IPS-18c (cell line): ENCODE data around the gene PA2G4.
A peak's percentile ranks its signal among the peaks of the same experiment; 100 is the strongest.

Experiments
- H3K4me3 ChIP-seq: 2 replicates; pipeline ENCODE4 v1.7.0; 2013; ENCODE audit warnings: low read depth, mild to moderate bottlenecking, low read length, moderate library complexity; ENCODE audit not compliant: insufficient read depth
- H3K9me3 ChIP-seq: one replicate; pipeline ENCODE4 v1.6.1; 2013; ENCODE audit warnings: mild to moderate bottlenecking, low read length, moderate library complexity; ENCODE audit not compliant: control insufficient read depth, insufficient read depth

PA2G4 gene

DNA sequence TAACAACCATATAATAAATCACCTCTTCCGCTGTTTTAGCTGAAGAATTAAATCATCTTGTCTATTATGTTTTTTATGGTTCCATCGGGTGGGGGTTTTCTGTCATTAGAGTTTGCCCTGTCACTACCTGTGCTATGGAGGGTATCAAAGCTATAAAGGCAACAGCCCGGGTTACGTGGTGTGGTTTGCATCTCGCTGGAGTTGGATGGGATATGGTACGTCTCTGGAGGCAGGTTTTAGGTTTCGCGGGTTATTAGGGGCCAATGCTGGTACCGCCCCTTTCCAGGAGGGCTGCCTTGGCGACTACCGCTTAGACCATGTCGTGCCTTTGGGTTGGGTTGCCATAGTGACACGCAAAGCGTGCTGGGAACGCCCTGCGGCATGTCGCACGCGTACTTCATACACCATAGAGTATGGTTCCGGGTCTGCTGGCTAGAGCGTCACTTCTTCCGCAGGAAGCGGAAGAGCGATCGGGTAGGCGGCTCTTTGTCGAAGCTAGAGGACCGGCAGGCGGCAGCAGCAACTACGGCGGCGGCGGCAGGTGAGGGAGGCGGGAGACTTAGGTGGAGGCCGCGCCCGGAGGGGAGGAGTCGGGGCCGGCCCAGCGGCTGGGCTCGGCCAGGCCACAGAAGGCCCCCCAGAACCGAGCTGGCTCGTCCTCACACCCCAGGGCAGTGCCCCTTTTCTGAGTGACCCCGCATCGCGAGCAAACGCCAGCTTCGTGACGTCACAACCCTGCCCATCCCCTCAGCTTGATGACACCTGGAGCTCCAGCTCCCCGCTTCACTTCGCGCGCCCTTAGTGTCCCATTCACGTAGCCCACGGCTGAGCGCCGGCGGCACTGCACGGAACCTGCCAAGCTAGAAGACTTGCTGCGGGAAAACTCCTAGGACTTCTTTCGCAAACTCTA is 13.7 kb downstream of the PA2G4 start, which contains the start of gene ZC3H10:
ZC3H10 (plus strand) TSS at position 489 of the 910 bp plus-strand sequence. CDS start 2,297 bp downstream, outside the sequence.
- no peaks in the 10 kb centered on the region for H3K9me3 ChIP-seq
- peak within 1 kb of the TSS; percentile 97 for H3K4me3 ChIP-seq

DNA sequence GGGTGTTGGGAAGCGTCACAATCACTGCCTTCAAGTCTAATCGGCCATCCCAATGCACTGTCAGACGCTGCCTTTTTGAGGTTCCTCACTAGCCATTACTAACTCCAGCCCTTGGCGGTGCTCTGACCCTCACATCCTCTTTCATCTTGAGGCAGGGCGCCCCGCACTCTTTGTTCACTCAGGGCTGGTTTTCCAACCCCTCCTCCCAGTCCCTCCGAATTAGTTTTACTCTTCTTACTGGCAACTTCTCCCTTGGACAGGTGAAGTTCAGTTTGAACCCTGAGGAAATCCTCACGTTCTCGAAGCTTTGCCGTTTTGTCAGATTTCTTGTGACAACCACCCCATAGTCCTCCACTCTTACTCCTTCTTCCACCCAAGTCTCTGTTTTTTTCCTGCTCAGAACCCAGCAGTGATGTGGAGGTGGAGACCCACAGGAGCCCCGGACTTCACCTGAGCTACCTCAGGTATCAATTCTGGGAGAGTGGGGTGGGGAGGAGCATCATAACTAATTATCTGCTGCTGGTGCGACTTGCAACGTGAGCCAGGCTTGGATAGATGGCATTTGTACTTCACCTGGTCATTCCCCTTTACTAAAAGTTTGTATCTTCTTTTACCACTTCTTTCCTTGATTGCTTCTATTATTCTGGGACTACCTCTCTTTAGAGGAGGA is 14.5 kb downstream of the PA2G4 start:
- Histone ChIP-seq H3K9me3 (no peaks in the 10 kb centered on the region), H3K4me3 (peak overlapping the region; percentile 93)

DNA sequence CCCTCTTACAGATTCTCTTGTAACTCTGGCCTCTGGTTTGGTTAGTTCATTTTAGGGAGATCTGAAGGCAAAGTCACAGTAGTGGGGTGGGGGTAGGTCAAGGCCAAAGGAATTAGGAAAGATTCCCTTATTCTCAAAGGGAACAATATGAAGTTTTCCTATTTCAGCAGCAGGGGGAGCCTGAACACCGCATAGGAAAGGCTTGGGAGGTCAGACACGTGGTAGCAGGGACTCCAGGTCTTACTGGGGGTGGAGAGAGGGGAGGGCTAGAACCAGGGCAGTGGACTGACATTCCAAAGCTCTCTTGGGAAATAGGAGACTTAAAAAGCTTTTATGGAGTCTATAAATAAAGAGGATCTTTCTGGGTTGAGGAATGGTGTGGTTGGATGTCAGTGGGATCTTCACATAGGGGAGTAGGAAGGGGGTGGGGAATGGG is 15.0 kb downstream of the PA2G4 start:
- H3K4me3 ChIP-seq, result peak overlapping the region; percentile 93; the same call in 1 of the 2 replicates

DNA sequence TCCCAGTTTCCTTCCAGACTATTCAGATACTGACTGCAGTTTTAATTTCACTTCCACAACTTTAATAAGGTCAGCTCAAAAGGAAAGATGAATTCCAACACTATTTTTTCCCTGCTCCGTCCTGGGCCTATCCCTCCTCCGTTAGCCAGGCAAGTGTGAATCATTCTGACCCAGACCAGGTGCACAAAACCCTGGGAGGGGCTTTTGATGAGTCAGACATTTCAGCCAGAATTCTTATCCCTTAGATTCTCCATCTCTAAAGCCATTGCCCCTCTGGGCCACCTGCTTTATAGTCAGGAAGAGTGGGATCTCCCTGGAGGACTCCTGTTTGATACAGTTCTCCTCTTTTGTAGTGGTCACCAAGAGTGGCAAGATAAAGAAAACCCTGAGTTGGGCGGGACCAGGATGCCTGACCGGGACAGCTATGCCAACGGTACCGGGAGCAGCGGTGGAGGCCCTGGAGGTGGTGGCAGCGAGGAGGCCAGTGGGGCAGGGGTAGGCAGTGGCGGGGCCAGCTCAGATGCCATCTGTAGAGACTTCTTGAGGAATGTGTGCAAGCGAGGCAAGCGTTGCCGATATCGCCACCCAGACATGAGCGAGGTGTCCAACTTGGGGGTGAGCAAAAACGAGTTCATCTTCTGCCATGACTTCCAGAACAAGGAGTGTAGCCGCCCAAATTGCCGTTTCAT is 15.9 kb downstream of the PA2G4 start:
- no peak overlapping the region for H3K4me3 ChIP-seq
- H3K9me3 ChIP-seq, result no peaks in the 10 kb centered on the region

More for the DNA sequence above, 15.0 kb downstream of the PA2G4 start:
- H3K9me3 ChIP-seq, result no peaks in the 10 kb centered on the region

DNA sequence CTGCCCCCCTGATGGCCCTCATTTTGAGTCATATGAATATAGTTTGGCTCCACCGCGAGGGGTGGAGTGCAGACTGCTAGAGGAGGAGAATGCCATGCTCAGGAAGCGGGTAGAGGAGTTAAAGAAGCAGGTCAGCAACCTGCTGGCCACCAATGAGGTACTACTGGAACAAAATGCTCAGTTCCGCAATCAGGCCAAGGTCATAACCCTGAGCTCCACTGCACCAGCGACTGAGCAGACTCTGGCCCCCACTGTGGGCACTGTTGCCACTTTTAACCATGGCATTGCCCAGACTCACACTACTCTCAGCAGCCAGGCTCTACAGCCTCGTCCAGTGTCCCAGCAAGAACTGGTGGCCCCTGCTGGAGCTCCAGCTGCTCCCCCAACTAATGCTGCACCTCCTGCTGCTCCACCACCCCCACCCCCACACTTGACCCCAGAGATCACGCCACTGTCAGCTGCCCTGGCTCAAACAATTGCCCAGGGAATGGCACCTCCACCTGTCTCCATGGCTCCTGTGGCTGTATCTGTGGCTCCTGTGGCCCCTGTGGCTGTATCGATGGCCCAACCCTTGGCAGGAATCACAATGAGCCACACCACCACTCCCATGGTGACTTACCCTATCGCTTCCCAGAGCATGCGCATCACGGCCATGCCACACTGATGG is 17.0 kb downstream of the PA2G4 start:
- Histone ChIP-seq H3K4me3 (no peak overlapping the region), H3K9me3 (no peaks in the 10 kb centered on the region)

DNA sequence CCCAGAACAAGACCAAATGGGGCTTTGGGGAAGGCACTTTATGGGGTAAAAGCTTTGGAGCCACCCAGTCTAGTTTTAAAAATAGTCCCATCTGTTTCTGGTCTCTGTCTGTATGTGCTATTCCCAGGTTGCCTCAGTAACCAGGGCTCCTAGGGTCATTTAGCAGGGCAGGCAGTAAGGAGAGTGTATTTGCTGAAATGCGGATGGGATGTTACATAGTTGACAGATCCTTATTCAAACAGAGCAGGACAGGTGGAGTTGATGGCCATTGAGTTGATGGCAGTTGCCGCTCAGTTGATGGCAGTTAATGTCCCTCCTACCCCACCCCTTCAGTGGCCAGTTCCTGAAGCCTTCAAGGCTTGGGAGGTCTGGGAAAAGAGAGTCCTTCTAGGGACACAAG is 18.3 kb downstream of the PA2G4 start:
- Histone ChIP-seq H3K4me3 (no peak overlapping the region), H3K9me3 (no peaks in the 10 kb centered on the region)

DNA sequence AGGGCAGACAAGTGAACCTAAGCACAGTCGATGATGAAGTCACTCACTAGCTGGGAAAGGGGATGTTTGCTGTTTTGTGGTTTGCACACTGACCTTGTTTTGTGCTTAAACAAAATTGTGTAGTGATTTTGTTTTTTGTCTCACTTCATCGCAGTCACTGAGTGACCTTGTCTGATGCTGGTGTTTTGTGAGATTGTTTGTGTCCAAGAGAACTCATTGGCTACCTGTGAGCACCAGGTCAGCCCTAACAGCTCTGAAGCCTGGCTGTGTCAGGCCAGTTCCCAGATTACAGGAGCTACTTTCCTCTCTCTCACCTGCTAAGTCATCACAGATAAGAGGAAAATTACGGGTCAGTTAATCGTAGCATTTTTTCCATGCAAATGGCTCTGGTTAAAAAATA is 19.8 kb downstream of the PA2G4 start:
- H3K4me3 ChIP-seq, result no peak overlapping the region
- H3K9me3 ChIP-seq, result no peaks in the 10 kb centered on the region

DNA sequence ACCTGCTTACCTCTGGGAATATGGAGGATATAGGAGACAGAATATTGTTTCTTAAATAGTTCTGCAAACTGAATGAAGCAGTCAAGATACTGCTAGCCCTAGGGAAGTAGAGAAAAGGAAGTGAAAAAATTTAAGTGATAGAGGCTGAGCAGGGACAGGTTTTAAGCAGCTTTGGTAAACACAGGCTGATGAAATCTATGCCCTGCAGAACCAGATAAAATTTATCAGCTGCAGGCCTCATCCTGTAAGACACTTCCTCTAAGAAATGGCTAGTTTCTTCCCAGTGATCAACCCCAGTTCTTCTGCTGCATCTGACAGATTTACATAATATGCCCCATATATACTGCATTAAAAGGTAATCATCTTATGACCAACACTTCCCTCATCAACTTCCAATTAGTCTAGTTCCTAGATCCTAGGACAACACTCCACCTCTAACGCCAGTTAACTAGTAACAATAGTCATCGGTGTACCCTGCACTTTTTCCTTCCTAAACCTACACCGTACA is 22.4 kb downstream of the PA2G4 start:
- Histone ChIP-seq H3K9me3 (no peaks in the 10 kb centered on the region), H3K4me3 (no peak overlapping the region)

DNA sequence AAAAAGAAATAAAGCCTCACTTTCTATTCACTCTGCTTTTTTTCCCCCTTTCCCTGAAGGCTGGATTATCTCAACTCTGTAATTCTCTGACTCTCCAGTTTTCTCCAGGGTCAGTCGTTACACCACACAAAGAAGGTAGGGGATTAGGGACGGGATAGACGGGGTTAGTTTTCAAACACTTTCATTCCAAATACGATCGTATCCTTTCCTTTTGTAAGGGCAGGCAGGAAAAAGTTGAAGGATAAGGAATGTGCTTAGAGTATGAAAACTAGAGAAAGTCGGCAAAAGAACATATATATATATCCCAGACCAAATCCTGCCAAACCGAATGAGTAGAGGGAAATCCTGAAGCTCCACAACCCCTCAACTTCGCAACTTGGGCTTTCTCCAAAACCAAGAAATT is 23.1 kb downstream of the PA2G4 start:
- H3K9me3 ChIP-seq, result no peaks in the 10 kb centered on the region
- no peak overlapping the region; the same call in 1 of the 2 replicates for H3K4me3 ChIP-seq

DNA sequence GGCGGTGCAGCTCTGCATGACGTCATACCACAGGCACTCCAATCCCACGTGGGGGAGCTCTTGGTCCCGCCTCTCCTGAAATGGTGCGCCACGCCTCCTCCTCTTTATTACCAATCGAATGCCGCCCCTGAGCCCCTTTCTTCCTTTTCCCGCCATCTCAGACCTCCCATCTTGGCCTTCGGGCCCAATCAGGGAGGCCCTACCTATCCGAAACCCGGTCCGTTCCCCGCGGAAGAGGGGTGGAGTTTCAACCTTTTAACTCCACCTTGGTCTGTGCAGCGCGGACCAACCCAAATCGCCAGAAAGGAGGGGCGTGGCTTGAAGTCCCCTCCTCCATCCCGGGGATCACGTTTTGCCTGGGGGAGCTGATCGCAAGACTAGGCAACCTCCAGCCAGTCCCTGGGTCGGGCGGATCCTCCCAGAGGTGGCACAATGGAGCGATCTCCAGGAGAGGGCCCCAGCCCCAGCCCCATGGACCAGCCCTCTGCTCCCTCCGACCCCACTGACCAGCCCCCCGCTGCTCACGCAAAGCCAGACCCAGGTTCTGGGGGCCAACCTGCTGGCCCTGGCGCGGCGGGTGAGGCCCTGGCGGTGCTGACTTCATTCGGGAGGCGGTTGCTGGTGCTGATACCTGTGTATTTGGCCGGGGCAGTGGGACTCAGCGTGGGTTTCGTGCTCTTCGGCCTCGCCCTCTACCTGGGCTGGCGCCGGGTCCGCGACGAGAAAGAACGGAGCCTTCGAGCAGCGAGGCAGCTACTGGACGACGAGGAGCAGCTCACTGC is 23.7 kb downstream of the PA2G4 start, which contains the start of gene ESYT1:
ESYT1 (plus strand) TSS at position 380 of the 782 bp plus-strand sequence; CDS start at position 433, 53 bp downstream.
- Histone ChIP-seq H3K4me3 (peak within 1 kb of the TSS; percentile 83), H3K9me3 (no peaks in the 10 kb centered on the region)

DNA sequence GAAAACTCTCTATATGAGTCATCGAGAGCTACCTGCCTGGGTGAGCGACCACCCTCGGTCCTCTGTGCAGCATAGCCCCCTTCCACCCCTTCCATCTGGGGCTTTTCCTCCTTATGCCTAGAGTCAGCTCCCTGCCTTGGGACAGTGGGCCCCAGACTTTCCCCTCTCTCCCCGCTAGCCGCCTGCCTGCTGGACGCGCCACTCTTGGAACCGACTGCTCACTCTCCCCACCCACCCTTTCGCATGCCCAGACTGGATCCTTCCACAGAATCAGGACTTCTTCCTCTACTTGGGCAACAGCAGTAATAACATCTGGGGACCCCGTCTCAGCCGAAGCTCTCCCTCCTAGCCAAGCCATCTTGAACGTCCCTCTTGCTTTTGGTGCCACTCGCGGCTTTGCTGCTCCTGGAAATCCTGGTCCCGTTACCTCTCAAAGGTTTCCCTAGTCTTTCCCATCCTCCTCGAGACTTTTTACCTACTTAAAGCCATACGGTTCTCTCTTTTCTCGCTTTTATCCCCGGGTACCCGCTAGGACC is 24.4 kb downstream of the PA2G4 start:
- peak overlapping the region; percentile 83 for H3K4me3 ChIP-seq

DNA sequence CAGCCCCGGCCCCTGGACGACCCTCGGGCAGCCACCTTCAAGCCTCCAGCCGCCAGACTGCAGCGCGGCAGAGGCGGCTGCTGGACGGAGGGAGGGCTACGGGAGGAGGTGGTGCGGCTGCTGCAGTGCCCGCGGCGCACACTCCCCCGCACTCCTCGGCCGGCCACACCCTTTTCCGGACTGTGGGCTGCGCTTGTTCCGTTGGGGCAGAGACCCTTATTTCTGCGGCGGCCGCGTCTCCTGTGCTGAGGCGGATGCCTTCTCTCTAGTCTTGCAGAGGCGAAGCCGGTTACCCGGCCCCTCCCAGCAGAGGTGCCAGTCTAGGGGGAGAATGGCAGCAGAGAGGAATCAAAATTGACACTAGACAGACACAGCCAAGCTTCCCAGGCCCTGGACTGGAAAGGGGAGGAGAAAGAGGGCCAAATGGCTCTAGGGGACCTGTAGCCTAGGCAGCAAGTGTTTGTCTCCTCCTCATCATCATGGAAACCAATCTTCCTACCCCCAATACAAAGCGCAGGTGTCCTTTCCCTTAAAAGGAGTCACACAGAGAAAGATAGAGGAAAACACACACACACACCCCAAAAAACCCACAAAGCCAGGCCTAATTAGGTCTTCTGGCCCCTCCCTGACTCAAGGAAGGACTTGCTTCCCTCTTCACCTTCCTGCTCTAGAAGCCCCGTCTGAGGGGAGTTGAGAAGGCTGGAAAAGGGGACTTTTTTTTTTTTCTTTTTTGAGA is 25.0 kb downstream of the PA2G4 start:
- Histone ChIP-seq H3K9me3 (no peaks in the 10 kb centered on the region), H3K4me3 (peak overlapping the region; percentile 83)

More for the DNA sequence above, 24.4 kb downstream of the PA2G4 start:
- no peaks in the 10 kb centered on the region for H3K9me3 ChIP-seq

DNA sequence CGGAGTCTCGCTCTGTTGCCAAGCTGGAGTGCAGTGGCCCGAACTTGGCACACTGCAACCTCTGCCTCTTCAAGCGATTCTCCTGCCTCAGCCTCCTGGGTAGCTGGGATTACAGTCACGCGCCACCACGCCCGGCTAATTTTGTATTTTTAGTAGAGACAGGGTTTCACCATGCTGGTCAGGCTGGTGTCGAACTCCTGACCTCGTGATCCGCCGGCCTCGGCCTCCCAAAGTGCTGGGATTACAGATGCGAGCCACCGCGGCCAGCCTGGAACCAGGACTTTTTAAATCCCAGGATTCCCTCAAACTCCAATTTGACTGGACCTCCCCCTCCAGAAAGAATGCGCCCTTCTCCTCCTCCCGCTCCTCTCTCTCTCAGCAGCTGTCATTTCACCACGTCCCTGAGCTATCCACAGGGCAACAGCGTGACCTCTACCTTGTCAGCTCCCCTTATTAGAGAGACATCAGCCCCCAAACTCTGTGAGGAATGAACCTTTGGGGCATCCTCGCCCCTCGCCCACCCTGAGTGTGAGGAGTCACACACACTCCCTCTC is 25.7 kb downstream of the PA2G4 start:
- H3K9me3 ChIP-seq, result no peaks in the 10 kb centered on the region
- H3K4me3 ChIP-seq, result peak overlapping the region; percentile 83; the same call in 1 of the 2 replicates

DNA sequence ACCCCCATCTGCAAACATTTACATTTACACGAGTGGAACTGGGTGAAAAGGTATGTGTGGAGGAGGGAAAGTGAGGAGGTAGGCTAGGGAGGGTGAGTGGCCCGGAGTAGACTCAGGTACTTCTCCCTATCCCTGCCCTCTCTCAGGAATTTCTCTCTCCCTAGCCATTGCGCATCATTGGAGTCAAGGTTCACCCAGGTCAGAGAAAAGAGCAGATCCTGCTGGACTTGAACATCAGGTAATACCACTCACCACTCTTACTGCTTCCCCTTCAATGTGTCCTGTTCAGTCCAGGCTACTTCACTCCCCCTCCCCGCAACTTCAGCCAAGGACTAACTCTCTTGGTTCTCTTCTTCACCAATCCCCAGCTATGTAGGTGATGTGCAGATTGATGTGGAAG is 26.5 kb downstream of the PA2G4 start:
- H3K9me3 ChIP-seq, result no peaks in the 10 kb centered on the region

DNA sequence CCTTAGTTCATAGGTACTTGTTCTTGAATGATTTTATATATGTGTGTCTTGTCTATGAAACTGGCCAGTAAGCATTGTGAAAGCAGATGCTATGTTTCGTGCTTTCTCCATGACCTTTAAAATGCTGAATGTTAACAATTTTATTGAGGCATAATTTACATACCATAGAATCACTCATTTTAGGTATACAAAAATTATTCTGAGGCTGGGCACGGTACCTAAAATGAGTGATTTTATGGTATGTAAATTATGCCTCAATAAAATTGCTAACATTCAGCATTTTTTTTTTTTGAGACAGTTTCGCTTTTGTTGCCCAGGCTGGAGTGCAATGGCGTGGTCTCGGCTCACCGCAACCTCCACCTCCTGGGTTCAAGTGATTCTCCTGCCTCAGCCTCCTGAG is 30.5 kb downstream of the PA2G4 start:
- peaks cover 2% of the 10 kb centered on the region for H3K9me3 ChIP-seq
- H3K4me3 ChIP-seq, result no peak overlapping the region

More for the DNA sequence above, 26.5 kb downstream of the PA2G4 start:
- no peak overlapping the region for H3K4me3 ChIP-seq
